Activated B cell treated with CpG ODN at 0.5 μM for 24 hours (primary cell): ENCODE measurements around the gene LMNA. TPM values are rescaled to one million over a fixed set of nuclear protein-coding genes. Genes with fewer than 3 reads are reported as not detected.

Experiments used
- ATAC-seq: fragments of 200-7000 bp; cut with Tn5 transposase; one replicate; pipeline ENCODE4 v1.10.0; 2021; ENCODE audit warnings: low read depth, mild to moderate bottlenecking, moderate library complexity
- CTCF ChIA-PET: fragments of 350-600 bp; sonication (Branson Sonifier 250); formaldehyde crosslinking; loops from one replicate; lab custom pipeline; 2021; ENCODE audit warnings: antibody characterized with exemption; lab: Charles Lee
- POLR2A ChIA-PET: fragments of 350-600 bp; sonication (Branson Sonifier 250); formaldehyde crosslinking; loops from one replicate; lab custom pipeline; 2021; ENCODE audit warnings: antibody characterized with exemption; lab: Charles Lee
- DNase-seq: peaks from one replicate; pipeline ENCODE4 v3.0.0; 2022
- H3K27ac Mint-ChIP-seq: one replicate; pipeline ENCODE4 v1.8.0; 2020; ENCODE audit warnings: mixed read lengths
- H3K27me3 Mint-ChIP-seq: one replicate; pipeline ENCODE4 v1.8.0; 2021; ENCODE audit warnings: mixed read lengths
- H3K36me3 Mint-ChIP-seq: one replicate; pipeline ENCODE4 v1.8.0; 2021; ENCODE audit warnings: low read depth, mixed read lengths
- H3K4me1 Mint-ChIP-seq: one replicate; pipeline ENCODE4 v1.8.0; 2021; ENCODE audit warnings: mixed read lengths
- H3K4me3 Mint-ChIP-seq: one replicate; pipeline ENCODE4 v1.8.0; 2020; ENCODE audit warnings: mild to moderate bottlenecking, mixed read lengths
- H3K9me3 Mint-ChIP-seq: one replicate; pipeline ENCODE4 v1.8.0; 2020; ENCODE audit warnings: mixed read lengths
- intact Hi-C: fragments of 100-400 bp; cut with micrococcal nuclease; formaldehyde crosslinking; loops from one replicate; pipeline ENCODE4 v1.15.1; 2024
- total RNA-seq: library from RNA; stranded (reverse); gene quantifications from 2 replicates; pipeline ENCODE4 v1.2.3, GENCODE V29; 2022
- TF ChIP-seq, protein P1 (sequence below): fragments of 200-600 bp; IDR thresholded peaks from one replicate; pipeline ENCODE4 v1.8.0; 2022; ENCODE audit warnings: antibody characterized with exemption, mild to moderate bottlenecking

Gene LMNA
- total RNA-seq, 1 donor from 2014 or later = 47.5 TPM

DNA sequence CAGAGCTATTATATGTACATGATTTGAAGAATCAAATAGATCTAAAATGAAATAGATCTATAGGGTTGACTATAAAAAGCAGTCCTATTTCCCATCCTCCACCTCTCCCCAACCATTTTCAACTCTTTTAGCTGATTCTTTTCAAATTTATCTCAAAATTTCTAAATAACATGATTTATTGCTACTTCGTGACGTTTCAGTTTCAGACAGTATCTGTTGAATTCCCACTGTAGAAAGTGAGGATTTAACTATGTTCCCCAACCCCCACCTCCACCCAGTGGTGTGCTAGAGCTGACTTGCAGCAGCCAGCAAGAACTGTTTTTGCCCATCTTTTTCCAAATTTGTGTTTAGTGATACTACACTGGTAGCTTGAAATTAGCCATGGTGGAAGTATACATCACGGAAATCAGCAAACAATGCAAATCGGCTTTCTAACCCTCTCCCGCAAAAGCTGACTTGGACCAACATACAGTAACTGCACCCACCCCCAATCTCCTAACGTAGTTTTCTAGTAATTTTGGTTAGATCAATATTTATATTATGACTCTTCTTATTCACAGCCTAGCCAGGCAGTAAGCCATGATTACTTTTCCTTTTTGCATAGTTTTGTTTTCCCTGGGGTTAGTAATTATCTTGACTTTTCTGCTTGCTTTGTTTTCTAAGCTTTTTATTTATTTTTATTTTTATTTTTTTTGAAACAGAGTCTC is 49.8 kb downstream of the LMNA start:
- Mint-ChIP-seq H3K27me3 (peaks cover 10% of the 10 kb centered on the region), H3K27ac (no peak overlapping the region), H3K4me1 (peaks cover 26% of the 10 kb centered on the region), H3K36me3 (peaks cover 7% of the 10 kb centered on the region), H3K9me3 (peaks cover 2% of the 10 kb centered on the region), H3K4me3 (no peak overlapping the region)
- TF ChIP-seq, protein P1, sequence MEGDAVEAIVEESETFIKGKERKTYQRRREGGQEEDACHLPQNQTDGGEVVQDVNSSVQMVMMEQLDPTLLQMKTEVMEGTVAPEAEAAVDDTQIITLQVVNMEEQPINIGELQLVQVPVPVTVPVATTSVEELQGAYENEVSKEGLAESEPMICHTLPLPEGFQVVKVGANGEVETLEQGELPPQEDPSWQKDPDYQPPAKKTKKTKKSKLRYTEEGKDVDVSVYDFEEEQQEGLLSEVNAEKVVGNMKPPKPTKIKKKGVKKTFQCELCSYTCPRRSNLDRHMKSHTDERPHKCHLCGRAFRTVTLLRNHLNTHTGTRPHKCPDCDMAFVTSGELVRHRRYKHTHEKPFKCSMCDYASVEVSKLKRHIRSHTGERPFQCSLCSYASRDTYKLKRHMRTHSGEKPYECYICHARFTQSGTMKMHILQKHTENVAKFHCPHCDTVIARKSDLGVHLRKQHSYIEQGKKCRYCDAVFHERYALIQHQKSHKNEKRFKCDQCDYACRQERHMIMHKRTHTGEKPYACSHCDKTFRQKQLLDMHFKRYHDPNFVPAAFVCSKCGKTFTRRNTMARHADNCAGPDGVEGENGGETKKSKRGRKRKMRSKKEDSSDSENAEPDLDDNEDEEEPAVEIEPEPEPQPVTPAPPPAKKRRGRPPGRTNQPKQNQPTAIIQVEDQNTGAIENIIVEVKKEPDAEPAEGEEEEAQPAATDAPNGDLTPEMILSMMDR = no peak
- CTCF ChIA-PET = interaction anchor here (1.3 to 1.4 kb wide), 2 partner anchors 16 to 61 kb away, joined by 3 to 4 read pairs; no protein-coding TSS in a partner anchor
- intact Hi-C loops = no loop called here
- ATAC-seq (no peak), DNase-seq (no peak)
- POLR2A ChIA-PET = interaction anchor here (1.8 kb wide), 1 partner anchor 10 kb away, joined by 12 read pairs; no protein-coding TSS in a partner anchor

DNA sequence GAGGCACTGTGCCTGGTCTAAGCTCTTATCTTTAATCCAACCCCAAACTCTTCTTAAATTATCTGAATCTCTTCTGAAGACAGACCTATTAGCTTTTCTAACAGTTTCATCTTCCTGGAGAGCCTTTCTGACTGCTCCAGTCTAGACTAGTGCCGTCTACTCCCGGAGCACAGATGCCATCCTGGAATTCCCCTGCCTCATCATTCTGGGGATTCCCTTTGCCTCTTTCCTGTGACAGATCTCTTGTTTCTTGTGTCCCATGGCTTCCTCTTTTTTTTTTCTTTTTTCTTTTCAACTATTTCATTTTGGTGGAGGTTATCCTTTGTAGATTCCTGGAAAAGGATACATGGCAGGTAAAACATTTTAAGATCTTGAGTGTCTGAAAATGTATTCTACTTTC is 50.6 kb downstream of the LMNA start:
- ChIA-PET CTCF (interaction anchor here (1.3 to 1.4 kb wide), 2 partner anchors 17 to 60 kb away, joined by 3 to 4 read pairs; no protein-coding TSS in a partner anchor), POLR2A (interaction anchor here (1.8 kb wide), 1 partner anchor 10 kb away, joined by 12 read pairs; no protein-coding TSS in a partner anchor)
- ATAC-seq (no peak), DNase-seq (no peak)
- H3K27me3 Mint-ChIP-seq = peaks cover 4% of the 10 kb centered on the region
- H3K36me3 Mint-ChIP-seq = peaks cover 7% of the 10 kb centered on the region
- intact Hi-C loops = no loop called here
- peak overlapping the region; percentile 59 for H3K27ac Mint-ChIP-seq
- H3K4me3 Mint-ChIP-seq = peak overlapping the region; percentile 38
- H3K4me1 Mint-ChIP-seq = peaks cover 22% of the 10 kb centered on the region
- TF ChIP-seq, protein P1 = no peak
- peaks cover 2% of the 10 kb centered on the region for H3K9me3 Mint-ChIP-seq

DNA sequence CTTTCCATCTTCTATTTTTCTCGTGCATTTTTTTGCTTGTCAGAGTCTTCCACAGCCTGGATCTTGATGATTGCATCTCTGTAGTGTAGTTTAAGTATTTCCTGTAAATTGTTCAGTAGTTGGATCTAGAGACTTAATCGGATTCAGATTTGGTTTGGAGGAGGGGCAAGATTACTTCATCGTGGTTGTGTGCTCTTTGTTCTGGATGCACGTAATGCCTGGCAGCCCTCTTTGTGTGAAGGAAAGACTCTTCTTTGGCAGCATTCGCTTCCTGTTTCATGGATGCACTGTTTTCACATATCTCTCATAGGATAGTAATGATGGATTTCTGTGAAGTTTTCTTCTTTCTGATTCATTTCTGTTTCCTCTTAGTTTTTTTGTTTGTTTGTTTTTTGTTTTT is 53.0 kb downstream of the LMNA start:
- ChIA-PET POLR2A (no interaction called here), CTCF (no interaction called here)
- no peak for ATAC-seq
- no peak overlapping the region for H3K4me3 Mint-ChIP-seq
- TF ChIP-seq, protein P1 = no peak
- intact Hi-C loops = no loop called here
- peaks cover 9% of the 10 kb centered on the region for H3K4me1 Mint-ChIP-seq
- H3K36me3 Mint-ChIP-seq = peaks cover 7% of the 10 kb centered on the region
- H3K9me3 Mint-ChIP-seq = peaks cover 2% of the 10 kb centered on the region
- H3K27ac Mint-ChIP-seq = no peak overlapping the region
- no peak for DNase-seq
- no peaks in the 10 kb centered on the region for H3K27me3 Mint-ChIP-seq

DNA sequence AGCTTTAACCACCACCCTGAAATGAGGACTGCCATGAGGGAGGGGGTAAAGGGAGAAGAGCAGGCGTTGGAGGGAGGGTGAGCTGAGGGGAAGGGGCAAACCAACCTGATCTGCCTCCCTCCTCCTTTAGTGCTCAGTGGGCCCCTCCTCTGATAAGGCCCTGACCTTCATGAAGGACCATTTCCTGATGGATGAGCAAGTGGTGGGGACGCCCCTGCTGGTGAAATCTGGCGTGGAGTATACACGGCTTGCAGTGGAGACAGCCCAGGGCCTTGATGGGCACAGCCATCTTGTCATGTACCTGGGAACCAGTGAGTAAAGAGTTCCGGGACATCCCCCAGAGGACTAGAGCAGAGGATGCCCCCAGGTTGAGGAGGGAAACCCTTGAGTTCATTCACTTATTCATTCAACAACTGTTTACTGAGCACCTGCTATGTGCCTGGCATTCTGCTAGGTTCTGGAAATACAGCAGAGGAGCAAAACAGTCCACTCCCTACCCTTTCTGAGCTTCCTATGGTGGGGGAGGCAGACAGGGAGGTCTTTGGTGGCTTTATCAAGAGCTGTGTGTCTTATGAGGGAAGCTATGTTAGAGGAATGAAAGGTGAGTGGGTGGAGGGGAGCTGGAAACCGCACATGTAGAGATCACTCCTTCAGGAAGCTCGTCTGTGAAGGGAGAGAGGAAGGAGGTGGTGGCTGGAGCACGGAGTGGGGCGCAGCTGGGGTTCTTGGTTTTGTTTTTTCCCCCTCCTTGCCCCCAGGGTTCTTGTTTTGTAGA is 58.4 kb downstream of the LMNA start:
- peak overlapping the region; percentile 4 for H3K27ac Mint-ChIP-seq
- H3K36me3 Mint-ChIP-seq = peaks cover 24% of the 10 kb centered on the region
- no peaks in the 10 kb centered on the region for H3K27me3 Mint-ChIP-seq
- DNase-seq (no peak), ATAC-seq (no peak)
- TF ChIP-seq, protein P1 = no peak
- intact Hi-C loops = no loop called here
- H3K4me3 Mint-ChIP-seq = no peak overlapping the region
- no peaks in the 10 kb centered on the region for H3K9me3 Mint-ChIP-seq
- CTCF ChIA-PET = no interaction called here
- POLR2A ChIA-PET = no interaction called here
- H3K4me1 Mint-ChIP-seq = no peaks in the 10 kb centered on the region
